Measurements from ENCODE around the gene GIMAP4. TPM values are rescaled to one million over a fixed set of nuclear protein-coding genes. Genes with fewer than 3 reads are reported as not detected.

Gene GIMAP4
- total RNA-seq, 1 donor from 2014 or later, result not detected

GRCh38 chr7:150620061-150620460 is 52.9 kb downstream of the GIMAP4 start:
- peaks cover 11% of the 10 kb centered on the region for H3K27me3 Mint-ChIP-seq
- no peak overlapping the region for H3K4me3 Mint-ChIP-seq
- no peaks in the 10 kb centered on the region for H3K36me3 Mint-ChIP-seq
- H3K9me3 Mint-ChIP-seq, result no peaks in the 10 kb centered on the region
- H3K27ac Mint-ChIP-seq, result no peak overlapping the region
- H3K4me1 Mint-ChIP-seq (ENCODE audit: unreplicated experiment), result no peaks in the 10 kb centered on the region
- no peak for TF ChIP-seq CTCF (conservative IDR thresholded peaks at IDR 0.05)
- DNase-seq (ENCODE audit: extremely low spot score, unreplicated experiment), result no peak

GRCh38 chr7:150620617-150621371 is 53.6 kb downstream of the GIMAP4 start:
- Mint-ChIP-seq H3K27me3 (peaks cover 17% of the 10 kb centered on the region), H3K36me3 (no peaks in the 10 kb centered on the region), H3K4me1 (ENCODE audit: unreplicated experiment) (no peaks in the 10 kb centered on the region), H3K27ac (no peak overlapping the region), H3K9me3 (no peaks in the 10 kb centered on the region), H3K4me3 (no peak overlapping the region)
- DNase-seq (ENCODE audit: extremely low spot score, unreplicated experiment), result no peak
- no peak for TF ChIP-seq CTCF (conservative IDR thresholded peaks at IDR 0.05)

GRCh38 chr7:150621376-150621775 is 54.2 kb downstream of the GIMAP4 start:
- no peaks in the 10 kb centered on the region for H3K4me1 Mint-ChIP-seq (ENCODE audit: unreplicated experiment)
- peaks cover 17% of the 10 kb centered on the region for H3K27me3 Mint-ChIP-seq

More at GRCh38 chr7:150621376-150621775, 54.2 kb downstream of the GIMAP4 start:
- H3K36me3 Mint-ChIP-seq, result no peaks in the 10 kb centered on the region
- H3K4me3 Mint-ChIP-seq, result no peak overlapping the region
- no peak for DNase-seq (ENCODE audit: extremely low spot score, unreplicated experiment)
- no peak for TF ChIP-seq CTCF (conservative IDR thresholded peaks at IDR 0.05)
- H3K27ac Mint-ChIP-seq, result no peak overlapping the region
- H3K9me3 Mint-ChIP-seq, result no peaks in the 10 kb centered on the region

Other genes starting within 250 kb of the GIMAP4 start
- 13.0 and 17.7 TPM in 2 replicates for gene LRRC61, start 244.0 kb upstream of the GIMAP4 start, total RNA-seq (ENCODE audit: low replicate concordance)
- gene ACTR3C, start 243.8 kb upstream of the GIMAP4 start, total RNA-seq (ENCODE audit: low replicate concordance), result 4.8 and 8.7 TPM in 2 replicates
- gene RARRES2, start 225.8 kb upstream of the GIMAP4 start, total RNA-seq (ENCODE audit: low replicate concordance), result 16.3 and 109 TPM in 2 replicates
- gene REPIN1, start 198.6 kb upstream of the GIMAP4 start, total RNA-seq (ENCODE audit: low replicate concordance), result 142 and 154 TPM in 2 replicates
- 6.9 and 12.3 TPM in 2 replicates for gene ZNF775, start 188.1 kb upstream of the GIMAP4 start, total RNA-seq (ENCODE audit: low replicate concordance)
- not detected in 2 replicates for gene GIMAP8, start 116.8 kb upstream of the GIMAP4 start, total RNA-seq (ENCODE audit: low replicate concordance)
- not detected in 2 replicates for gene GIMAP7, start 52.5 kb upstream of the GIMAP4 start, total RNA-seq (ENCODE audit: low replicate concordance)
- not detected in 2 replicates for gene GIMAP6, start 65.0 kb downstream of the GIMAP4 start, total RNA-seq (ENCODE audit: low replicate concordance)
- gene GIMAP2, start 118.3 kb downstream of the GIMAP4 start, total RNA-seq (ENCODE audit: low replicate concordance), result not detected in 2 replicates
- gene GIMAP1, start 149.2 kb downstream of the GIMAP4 start, total RNA-seq (ENCODE audit: low replicate concordance), result not detected in 2 replicates
- not detected in 2 replicates for gene GIMAP5, start 170.0 kb downstream of the GIMAP4 start, total RNA-seq (ENCODE audit: low replicate concordance)
- 72.9 and 98.5 TPM in 2 replicates for gene TMEM176B, start 233.0 kb downstream of the GIMAP4 start, total RNA-seq (ENCODE audit: low replicate concordance)
- gene TMEM176A, start 233.4 kb downstream of the GIMAP4 start, total RNA-seq (ENCODE audit: low replicate concordance), result 90.1 and 106 TPM in 2 replicates

Data from type B pancreatic cell (in vitro differentiated cells).